H9 (cell line): ENCODE measurements around the gene CORO2B. TPM values are rescaled to one million over a fixed set of nuclear protein-coding genes. Genes with fewer than 3 reads are reported as not detected.

Experiments used
- DNase-seq: peaks from one replicate; pipeline ENCODE4 v3.0.0-alpha.2; 2017
- H2AFZ ChIP-seq: one replicate; pipeline ENCODE4 v1.6.1; 2013; ENCODE audit warnings: mild to moderate bottlenecking, low read length, control low read depth, moderate library complexity
- H2AK5ac ChIP-seq: 2 replicates; pipeline ENCODE4 v1.6.1; 2013; ENCODE audit warnings: low read length, control low read depth, mixed read lengths; ENCODE audit not compliant: insufficient read length
- H2BK120ac ChIP-seq: one replicate; pipeline ENCODE4 v1.6.1; 2013; ENCODE audit warnings: low read depth, mild to moderate bottlenecking, low read length, control low read depth, inconsistent platforms; ENCODE audit not compliant: poor library complexity, severe bottlenecking
- H2BK12ac ChIP-seq: 2 replicates; pipeline ENCODE4 v1.6.1; 2013; ENCODE audit warnings: low read length, control low read depth, mixed read lengths, low read depth; ENCODE audit not compliant: insufficient read length
- H2BK15ac ChIP-seq: 2 replicates; pipeline ENCODE4 v1.6.1; 2013; ENCODE audit warnings: low read depth, low read length, control low read depth
- H2BK20ac ChIP-seq: one replicate; pipeline ENCODE4 v1.6.1; 2013; ENCODE audit warnings: low read depth, mild to moderate bottlenecking, low read length, control low read depth, inconsistent platforms; ENCODE audit not compliant: poor library complexity, severe bottlenecking
- H2BK5ac ChIP-seq: 2 replicates; pipeline ENCODE4 v1.6.1; 2013; ENCODE audit warnings: low read length, control low read depth, mixed read lengths; ENCODE audit not compliant: insufficient read length
- H3K14ac ChIP-seq: 2 replicates; pipeline ENCODE4 v1.6.1; 2013; ENCODE audit warnings: low read length, control low read depth; ENCODE audit not compliant: insufficient read depth
- H3K18ac ChIP-seq: 2 replicates; pipeline ENCODE4 v1.6.1; 2013; ENCODE audit warnings: low read depth, mild to moderate bottlenecking, mixed read lengths, low read length, control low read depth; ENCODE audit not compliant: insufficient read length
- H3K23ac ChIP-seq: 2 replicates; pipeline ENCODE4 v1.6.1; 2013; ENCODE audit warnings: low read length, control low read depth, mixed read lengths, low read depth; ENCODE audit not compliant: insufficient read length
- H3K23me2 ChIP-seq: 2 replicates; pipeline ENCODE4 v1.6.1; 2013; ENCODE audit warnings: low read depth, mild to moderate bottlenecking, mixed read lengths, low read length, control low read depth; ENCODE audit not compliant: insufficient read length, poor library complexity, severe bottlenecking
- H3K27ac ChIP-seq: 2 replicates; pipeline ENCODE4 v1.5.1; 2013; ENCODE audit warnings: low read length, control low read depth, mixed read lengths, low read depth; ENCODE audit not compliant: insufficient read length
- H3K27me3 ChIP-seq: 2 replicates; pipeline ENCODE4 v1.6.1; 2013; ENCODE audit warnings: low read length, control low read depth, inconsistent platforms; ENCODE audit not compliant: insufficient read depth
- H3K4ac ChIP-seq: 2 replicates; pipeline ENCODE4 v1.6.1; 2013; ENCODE audit warnings: low read depth, mild to moderate bottlenecking, control low read depth, inconsistent platforms, low read length, moderate library complexity
- H3K4me1 ChIP-seq: 2 replicates; pipeline ENCODE4 v1.6.1; 2013; ENCODE audit warnings: low read length, control low read depth, inconsistent platforms; ENCODE audit not compliant: insufficient read depth
- H3K4me2 ChIP-seq: 2 replicates; pipeline ENCODE4 v1.6.1; 2013; ENCODE audit warnings: low read length, control low read depth, mixed read lengths; ENCODE audit not compliant: insufficient read length, insufficient read depth
- H3K56ac ChIP-seq: 2 replicates; pipeline ENCODE4 v1.6.1; 2013; ENCODE audit warnings: low read depth, mild to moderate bottlenecking, mixed read lengths, low read length, control low read depth; ENCODE audit not compliant: insufficient read length
- H3K79me1 ChIP-seq: 2 replicates; pipeline ENCODE4 v1.6.1; 2013; ENCODE audit warnings: low read depth, mild to moderate bottlenecking, moderate library complexity, low read length, control low read depth, inconsistent platforms; ENCODE audit not compliant: insufficient read depth, poor library complexity, severe bottlenecking
- H3K79me2 ChIP-seq: 2 replicates; pipeline ENCODE4 v1.6.1; 2013; ENCODE audit warnings: low read length, control low read depth, inconsistent platforms; ENCODE audit not compliant: insufficient read depth
- H3K9ac ChIP-seq: 2 replicates; pipeline ENCODE4 v1.6.1; 2013; ENCODE audit warnings: low read length, control low read depth, mixed read lengths; ENCODE audit not compliant: insufficient read length; ENCODE audit errors: extremely low read depth
- H3K9me3 ChIP-seq: one replicate; pipeline ENCODE4 v1.6.1; 2013; ENCODE audit warnings: low read depth, low read length, inconsistent platforms; ENCODE audit not compliant: control insufficient read depth
- H3T11ph ChIP-seq: one replicate; pipeline ENCODE4 v1.6.1; 2013; ENCODE audit warnings: mild to moderate bottlenecking, low read length, control low read depth, inconsistent platforms
- H4K20me1 ChIP-seq: one replicate; pipeline ENCODE4 v1.6.1; 2013; ENCODE audit not compliant: control insufficient read depth, insufficient read length, insufficient read depth
- H4K5ac ChIP-seq: 2 replicates; pipeline ENCODE4 v1.6.1; 2013; ENCODE audit warnings: low read depth, mild to moderate bottlenecking, mixed read lengths, low read length, control low read depth; ENCODE audit not compliant: insufficient read length
- H4K8ac ChIP-seq: replicated peaks from 2 replicates; pipeline ENCODE4 v1.6.1; 2013; ENCODE audit warnings: low read length, control low read depth, mixed read lengths, low read depth; ENCODE audit not compliant: insufficient read length
- H4K91ac ChIP-seq: 2 replicates; pipeline ENCODE4 v1.6.1; 2013; ENCODE audit warnings: low read depth, mild to moderate bottlenecking, moderate library complexity, mixed read lengths, low read length, control low read depth; ENCODE audit not compliant: insufficient read length
- H3K27ac Mint-ChIP-seq, 3 experiments: 2 replicates in 2 of 3; 3 replicates in 1 of 3; pipeline ENCODE4 v1.8.0; 2020 to 2021; ENCODE audit warnings: mixed read lengths in 3 of 3, mild to moderate bottlenecking in 1 of 3, moderate library complexity in 1 of 3
- H3K27me3 Mint-ChIP-seq: 2 replicates; pipeline ENCODE4 v1.8.0; 2021; ENCODE audit warnings: low read depth, mild to moderate bottlenecking, moderate library complexity, mixed read lengths
- H3K36me3 Mint-ChIP-seq, 3 experiments: 2 replicates in 2 of 3; 3 replicates in 1 of 3; pipeline ENCODE4 v1.8.0; 2020 to 2021; ENCODE audit warnings: low read depth in 3 of 3, mixed read lengths in 3 of 3; ENCODE audit not compliant: insufficient read depth in 1 of 3
- H3K4me1 Mint-ChIP-seq, 2 experiments: 2 replicates each; pipeline ENCODE4 v1.8.0; 2020; ENCODE audit warnings: mixed read lengths in 2 of 2
- H3K4me3 Mint-ChIP-seq, 2 experiments: 2 replicates in 1 of 2; 3 replicates in 1 of 2; pipeline ENCODE4 v1.8.0; 2020 to 2021; ENCODE audit warnings: mild to moderate bottlenecking in 2 of 2, mixed read lengths in 2 of 2, moderate library complexity in 1 of 2
- H3K9me3 Mint-ChIP-seq, 2 experiments: 2 replicates in 1 of 2; 3 replicates in 1 of 2; pipeline ENCODE4 v1.8.0; 2020; ENCODE audit warnings: mild to moderate bottlenecking in 2 of 2, mixed read lengths in 2 of 2, moderate library complexity in 1 of 2
- CTCF ChIP-seq: fragments of 200-600 bp; sonication (generic); conservative IDR thresholded peaks from 3 replicates; pipeline ENCODE4 v1.8.0; 2021; ENCODE audit warnings: antibody characterized with exemption, mild to moderate bottlenecking
- total RNA-seq: library from RNA; stranded (reverse); gene quantifications from 2 replicates; pipeline ENCODE4 v1.2.1, GENCODE V29; 2021

CORO2B gene
- total RNA-seq, 1 experiment from 2014 or later: 3.1 TPM

DNA sequence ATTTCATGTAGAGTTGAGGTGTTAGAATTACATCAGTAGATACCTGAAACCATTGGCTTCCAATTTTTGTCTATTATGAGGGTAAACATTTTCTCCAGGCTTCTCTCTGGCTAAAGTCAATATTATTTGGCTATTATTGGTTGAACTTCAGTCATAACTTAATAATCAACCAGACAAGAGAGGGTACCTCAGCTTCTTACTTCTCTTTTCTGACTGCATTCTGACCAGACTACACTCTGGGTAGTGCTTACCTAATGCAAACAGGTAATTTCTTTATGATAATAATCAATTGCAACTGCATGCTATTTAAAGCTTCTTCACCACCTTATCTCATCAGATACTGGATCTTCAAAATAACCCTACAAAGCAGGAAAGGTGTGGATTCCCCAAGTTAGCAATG lies 156.8 kb downstream of the CORO2B start:
- Histone ChIP-seq H3K56ac (no peak overlapping the region), H3K9me3 (no peaks in the 10 kb centered on the region), H3K79me2 (no peaks in the 10 kb centered on the region), H3K14ac (no peak overlapping the region), H3T11ph (no peak overlapping the region), H4K8ac (no peak overlapping the region), H4K5ac (no peak overlapping the region), H3K27me3 (no peaks in the 10 kb centered on the region), H2BK15ac (no peak overlapping the region), H4K20me1 (no peaks in the 10 kb centered on the region), H3K27ac (no peak overlapping the region), H3K79me1 (no peaks in the 10 kb centered on the region), H3K4me1 (no peaks in the 10 kb centered on the region; the same call in 1 of the 2 replicates), H2BK120ac (no peak overlapping the region), H2BK12ac (no peak overlapping the region), H3K4me2 (no peak overlapping the region), H2AFZ (no peak overlapping the region), H2BK20ac (no peak overlapping the region), H3K4ac (no peak overlapping the region), H3K23ac (no peak overlapping the region), H2AK5ac (no peak overlapping the region), H4K91ac (no peak overlapping the region), H3K9ac (no peak overlapping the region), H3K23me2 (no peaks in the 10 kb centered on the region), H3K18ac (no peak overlapping the region), H2BK5ac (no peak overlapping the region)
- no peak for TF ChIP-seq CTCF
- Mint-ChIP-seq H3K4me3 (no peak overlapping the region), H3K36me3 (no peaks in the 10 kb centered on the region), H3K27me3 (peaks cover 12% of the 10 kb centered on the region), H3K27ac (no peak overlapping the region), H3K4me1 (peaks cover 4 to 13% of the 10 kb centered on the region in 2 experiments), H3K9me3 (no peaks in the 10 kb centered on the region)
- DNase-seq: no peak
